PC-3 (cell line): ENCODE data around the gene PSMA7.

Experiments used
- CTCF ChIP-seq: fragments of 300-600 bp; sonication (generic); conservative IDR thresholded peaks from 2 replicates; pipeline ENCODE4 v1.5.1; 2017; ENCODE audit warnings: antibody characterized with exemption, low read depth, mild to moderate bottlenecking, low read length
- EZH2 ChIP-seq: fragments of 300-600 bp; sonication (generic); IDR thresholded peaks from one replicate; pipeline ENCODE4 v1.6.1; 2017; ENCODE audit warnings: antibody characterized with exemption, mild to moderate bottlenecking, low read length; ENCODE audit not compliant: unreplicated experiment
- EZH2phosphoT487 ChIP-seq: fragments of 300-600 bp; sonication (generic); IDR thresholded peaks from 2 replicates; pipeline ENCODE4 v1.6.1; 2018; ENCODE audit warnings: mild to moderate bottlenecking, antibody characterized with exemption, low read length, borderline replicate concordance

GRCh38 chr20:62165762-62166399, 22.7 kb upstream of the PSMA7 start:
- TF ChIP-seq CTCF (no peak), EZH2 (no peak), EZH2phosphoT487 (no peak)
